GM12801 (cell line): ENCODE measurements around the gene FILIP1L.

Experiments used
- TF ChIP-seq, protein P1 (sequence below): IDR thresholded peaks from one replicate; pipeline ENCODE4 v1.5.1; 2011; ENCODE audit warnings: control low read depth; ENCODE audit not compliant: insufficient read length; ENCODE audit errors: extremely low read depth

Gene FILIP1L

DNA sequence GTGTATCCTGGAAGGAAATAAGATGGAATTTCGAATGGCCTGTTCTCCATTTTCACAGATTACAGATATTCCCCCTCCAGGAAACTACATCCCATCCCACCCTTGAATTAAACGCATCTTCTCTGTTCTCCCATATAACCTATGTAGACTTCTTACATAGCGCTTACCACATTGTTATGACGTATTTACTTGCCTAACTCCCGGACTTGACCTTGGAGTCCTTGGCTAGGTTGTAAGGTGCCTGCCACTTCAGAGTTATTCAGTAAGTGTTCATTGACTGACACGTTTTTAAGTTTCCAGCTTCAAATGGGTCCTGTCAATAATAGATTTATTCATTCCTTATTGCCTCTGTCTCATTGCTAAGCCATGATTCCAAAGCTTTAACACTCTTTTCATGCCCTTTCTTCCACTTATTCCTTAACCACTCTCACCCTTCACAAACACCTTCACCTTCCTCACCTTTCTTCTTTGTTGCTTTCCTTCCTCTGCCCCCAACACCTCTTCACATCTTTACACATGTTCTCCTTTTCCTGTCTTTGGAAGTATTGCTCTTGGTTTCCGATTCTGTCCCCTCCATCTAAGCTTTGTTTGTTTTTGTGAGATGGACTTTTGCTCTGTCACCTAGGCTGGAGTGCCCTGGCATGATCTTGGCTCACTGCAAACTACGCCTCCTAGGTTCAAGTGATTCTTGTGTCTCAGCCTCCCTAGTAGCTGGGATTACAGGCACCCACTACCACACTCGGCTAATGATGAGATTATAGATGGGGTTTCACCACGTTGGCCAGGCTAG is 158.3 kb downstream of the FILIP1L start:
- TF ChIP-seq, protein P1, sequence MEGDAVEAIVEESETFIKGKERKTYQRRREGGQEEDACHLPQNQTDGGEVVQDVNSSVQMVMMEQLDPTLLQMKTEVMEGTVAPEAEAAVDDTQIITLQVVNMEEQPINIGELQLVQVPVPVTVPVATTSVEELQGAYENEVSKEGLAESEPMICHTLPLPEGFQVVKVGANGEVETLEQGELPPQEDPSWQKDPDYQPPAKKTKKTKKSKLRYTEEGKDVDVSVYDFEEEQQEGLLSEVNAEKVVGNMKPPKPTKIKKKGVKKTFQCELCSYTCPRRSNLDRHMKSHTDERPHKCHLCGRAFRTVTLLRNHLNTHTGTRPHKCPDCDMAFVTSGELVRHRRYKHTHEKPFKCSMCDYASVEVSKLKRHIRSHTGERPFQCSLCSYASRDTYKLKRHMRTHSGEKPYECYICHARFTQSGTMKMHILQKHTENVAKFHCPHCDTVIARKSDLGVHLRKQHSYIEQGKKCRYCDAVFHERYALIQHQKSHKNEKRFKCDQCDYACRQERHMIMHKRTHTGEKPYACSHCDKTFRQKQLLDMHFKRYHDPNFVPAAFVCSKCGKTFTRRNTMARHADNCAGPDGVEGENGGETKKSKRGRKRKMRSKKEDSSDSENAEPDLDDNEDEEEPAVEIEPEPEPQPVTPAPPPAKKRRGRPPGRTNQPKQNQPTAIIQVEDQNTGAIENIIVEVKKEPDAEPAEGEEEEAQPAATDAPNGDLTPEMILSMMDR = no peak

DNA sequence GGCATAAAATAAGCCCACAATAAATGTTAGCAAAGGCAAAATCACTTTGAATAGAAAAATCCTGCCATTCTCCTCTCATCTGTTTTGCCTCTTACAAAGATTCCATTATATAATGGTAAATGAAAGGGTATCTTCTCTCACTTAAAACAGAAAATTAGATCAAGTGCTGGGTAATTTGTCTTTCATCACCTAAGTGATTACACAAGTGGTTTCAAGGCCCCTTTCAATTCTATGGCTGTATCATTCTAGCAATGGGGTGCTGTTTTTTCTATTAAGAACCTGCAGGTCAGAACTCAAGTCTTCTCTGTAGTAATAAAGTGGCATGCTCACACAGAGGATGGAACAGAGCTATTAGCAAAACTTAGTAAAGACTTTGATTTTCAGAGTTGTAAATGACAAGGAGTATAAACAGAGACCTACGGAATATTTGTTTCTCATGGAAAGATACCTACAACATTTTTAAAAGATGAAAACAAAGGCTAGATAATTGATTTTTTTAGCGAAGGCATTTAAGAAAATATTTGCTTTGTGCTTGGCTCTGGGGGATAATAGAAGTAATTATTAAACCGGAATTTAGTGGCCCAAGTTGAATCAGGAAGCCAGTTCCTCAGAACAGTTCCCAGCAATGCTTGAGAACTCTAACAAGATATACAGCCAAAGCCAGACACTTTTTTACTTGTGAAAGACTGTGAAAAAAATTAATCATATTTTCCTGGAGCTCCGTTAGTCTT is 159.2 kb downstream of the FILIP1L start:
- TF ChIP-seq, protein P1 = no peak

DNA sequence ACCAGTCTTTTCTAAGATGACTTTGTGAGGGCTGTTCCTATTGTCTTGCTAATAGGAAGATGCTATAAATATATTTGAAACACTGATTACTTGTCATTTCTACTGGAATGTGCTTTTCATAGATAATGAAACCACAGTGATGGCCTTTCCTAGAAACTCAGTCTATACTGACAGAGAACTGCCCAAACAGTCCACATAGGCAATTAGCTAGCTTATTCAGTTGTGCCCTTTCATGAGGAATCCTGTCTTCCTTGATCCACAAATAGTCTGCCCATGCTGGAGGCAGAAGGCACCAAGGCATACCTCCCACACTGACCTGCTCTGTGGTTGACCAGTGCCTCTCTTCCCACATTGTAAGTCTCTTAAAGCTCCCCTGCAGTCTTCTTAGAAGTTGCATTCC is 160.7 kb downstream of the FILIP1L start:
- TF ChIP-seq, protein P1 = no peak

DNA sequence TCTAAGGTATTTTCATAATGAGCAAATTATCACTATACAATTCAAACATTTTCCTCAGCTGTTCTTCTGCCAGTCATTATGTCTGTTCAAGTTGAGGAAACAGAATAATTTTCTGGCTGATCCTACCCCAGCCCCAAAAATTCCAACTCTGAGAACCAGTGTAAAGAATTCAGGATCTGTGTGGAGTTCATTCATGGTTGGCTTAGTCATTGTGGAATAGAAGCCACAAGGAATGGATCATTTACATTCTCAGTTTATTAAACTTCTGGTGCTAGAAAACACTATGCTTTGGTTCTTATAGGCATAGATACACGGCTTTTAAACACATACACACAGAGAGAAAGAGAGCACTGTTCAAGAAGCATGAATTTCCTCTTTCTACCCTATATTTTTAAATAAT is 162.0 kb downstream of the FILIP1L start:
- TF ChIP-seq, protein P1 = no peak

DNA sequence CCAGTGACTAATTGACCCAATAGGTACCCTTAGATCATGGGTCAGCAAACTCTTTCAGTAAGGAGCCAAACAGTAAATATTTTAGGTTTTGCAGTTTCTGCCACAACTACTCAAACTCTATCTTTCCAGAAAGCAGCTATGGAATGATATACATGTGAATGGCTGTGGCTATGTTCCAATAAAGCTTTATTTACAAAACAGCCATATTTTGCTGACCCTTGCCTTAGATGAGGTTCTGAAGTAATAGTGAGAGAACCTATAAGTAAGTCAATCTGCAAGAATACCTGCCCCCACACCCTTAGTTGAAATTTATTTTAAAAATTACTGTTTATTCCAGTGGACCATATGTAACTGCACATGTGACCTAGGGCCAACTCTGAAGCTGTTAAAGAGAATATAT is 162.6 kb downstream of the FILIP1L start:
- TF ChIP-seq, protein P1 = no peak

DNA sequence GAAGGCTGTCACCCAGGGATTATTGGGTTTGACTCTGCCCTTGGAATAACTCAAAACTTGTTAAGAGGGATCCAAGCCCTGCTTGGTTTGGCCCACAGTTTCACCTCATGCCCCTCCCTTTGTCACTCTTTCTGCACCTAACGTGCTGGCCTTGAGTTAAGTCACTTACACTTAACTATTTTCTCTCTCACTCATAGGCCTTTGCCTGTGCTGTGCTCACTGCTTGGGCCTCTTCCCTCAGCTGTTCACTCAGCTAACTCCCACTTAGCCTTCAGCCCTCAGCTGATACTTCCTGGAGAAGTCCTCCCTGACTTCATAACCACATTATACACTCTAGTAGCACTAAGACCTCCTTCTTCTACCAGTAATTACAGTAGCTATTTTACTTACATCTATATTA is 163.4 kb downstream of the FILIP1L start:
- TF ChIP-seq, protein P1 = no peak

DNA sequence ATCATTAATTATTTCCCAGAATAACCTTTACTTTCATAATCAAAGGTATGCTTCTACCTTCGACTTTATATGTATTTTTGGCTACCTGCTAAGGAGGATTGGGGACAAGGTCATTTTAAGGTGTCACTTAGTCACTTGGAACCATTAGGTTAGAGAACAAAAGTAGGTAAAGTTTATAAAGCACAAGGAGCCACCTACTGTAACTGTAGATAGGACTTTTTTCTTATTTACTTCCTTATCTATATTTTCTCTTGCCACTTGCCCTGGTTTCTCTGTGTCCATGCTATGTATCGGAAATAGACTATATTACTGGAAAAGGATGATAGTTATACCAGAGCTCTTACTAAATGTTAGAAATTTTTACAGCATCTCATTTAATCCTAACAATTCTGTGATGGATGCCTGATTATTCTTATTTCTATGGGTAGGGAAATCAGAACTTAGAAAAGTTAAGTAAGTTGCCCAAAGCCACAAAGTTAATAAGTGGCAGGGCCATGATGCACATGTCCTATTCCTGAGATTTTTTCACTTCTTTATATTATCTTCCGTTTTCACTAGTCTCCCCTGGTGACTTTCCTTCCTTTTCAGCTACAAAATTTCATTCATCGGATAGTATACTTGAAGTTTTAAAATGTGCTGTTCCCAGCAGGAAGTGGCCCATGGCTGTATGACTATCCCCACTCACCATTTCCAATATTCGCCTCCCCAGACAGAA is 164.2 kb downstream of the FILIP1L start:
- TF ChIP-seq, protein P1 = no peak
